HepG2 (cell line): ENCODE measurements around the gene SLC2A5. TPM values are rescaled to one million over a fixed set of nuclear protein-coding genes. Genes with fewer than 3 reads are reported as not detected.

Source experiments
- BRCA1 ChIP-seq: sonication (generic); formaldehyde crosslinking; IDR thresholded peaks from 2 replicates; pipeline ENCODE4 v1.4.0; 2020; ENCODE audit warnings: missing genetic modification reagents
- ELF4 ChIP-seq: sonication (generic); formaldehyde crosslinking; IDR thresholded peaks from 2 replicates; pipeline ENCODE4 v1.5.0; 2020; ENCODE audit warnings: missing genetic modification reagents, mild to moderate bottlenecking, moderate library complexity, borderline replicate concordance
- GLI4 ChIP-seq: sonication (generic); formaldehyde crosslinking; IDR thresholded peaks from 2 replicates; pipeline ENCODE4 v1.5.1; 2020; ENCODE audit warnings: missing genetic modification reagents, mild to moderate bottlenecking, moderate library complexity, borderline replicate concordance
- MBD4 ChIP-seq: IDR thresholded peaks from 2 replicates; pipeline ENCODE4 v1.6.1; 2012; ENCODE audit warnings: low read length, inconsistent platforms, borderline replicate concordance
- NFIC ChIP-seq: IDR thresholded peaks from 2 replicates; pipeline ENCODE4 v1.6.1; 2012; ENCODE audit warnings: mild to moderate bottlenecking, low read length, inconsistent platforms
- PAX8 ChIP-seq: sonication (generic); formaldehyde crosslinking; IDR thresholded peaks from 2 replicates; pipeline ENCODE4 v1.8.0; 2022; ENCODE audit warnings: mild to moderate bottlenecking, missing genetic modification reagents, borderline replicate concordance
- SIX4 ChIP-seq: sonication (generic); formaldehyde crosslinking; IDR thresholded peaks from 2 replicates; pipeline ENCODE4 v1.4.0; 2020; ENCODE audit warnings: missing genetic modification reagents
- TBX3 ChIP-seq: fragments of 450-650 bp; IDR thresholded peaks from 2 replicates; pipeline ENCODE4 v1.6.1; 2017; ENCODE audit warnings: antibody characterized with exemption, mild to moderate bottlenecking, inconsistent platforms, borderline replicate concordance
- ZBTB20 ChIP-seq: sonication (generic); formaldehyde crosslinking; IDR thresholded peaks from 2 replicates; pipeline ENCODE4 v1.8.1; 2023; ENCODE audit warnings: missing genetic modification reagents, low read depth, mild to moderate bottlenecking, borderline replicate concordance
- ZKSCAN5 ChIP-seq: sonication (generic); formaldehyde crosslinking; IDR thresholded peaks from 2 replicates; pipeline ENCODE4 v1.5.1; 2020; ENCODE audit warnings: mild to moderate bottlenecking, missing genetic modification reagents
- ZKSCAN8 ChIP-seq: IDR thresholded peaks from 2 replicates; pipeline ENCODE4 v1.6.1; 2016; ENCODE audit warnings: borderline replicate concordance, missing genetic modification reagents, missing compliant biosample characterization
- polyA plus RNA-seq, 8 experiments: library from polyadenylated mRNA; depleted of rRNA in 3 of 8; stranded (reverse) in 7 of 8; unstranded in 1 of 8; fragments of >200 nt; fragmentation: Illumina TruSeq in 4 of 8; extraction: Trizol in 4 of 8; gene quantifications; 2 replicates each; pipeline versions ENCODE4 v1.2.1 to v1.2.3, GENCODE V29; 2011 to 2016; ENCODE audit warnings: low read depth in 4 of 8, missing spikeins in 1 of 8, mixed read lengths in 1 of 8; ENCODE audit not compliant: insufficient read depth in 1 of 8
- total RNA-seq, 5 experiments: library from RNA; depleted of rRNA; stranded (reverse); fragments of >200 nt; fragmentation: Illumina TruSeq; extraction: Trizol; gene quantifications; 2 replicates each; pipeline ENCODE4 v1.2.3, GENCODE V29; 2016; ENCODE audit warnings: low read depth in 1 of 5
- TF ChIP-seq, protein P1 (sequence below): sonication (generic); formaldehyde crosslinking; IDR thresholded peaks from 2 replicates; pipeline ENCODE4 v1.4.0; 2020; ENCODE audit warnings: mild to moderate bottlenecking, low read depth, missing genetic modification reagents
- TF ChIP-seq, protein P2 (sequence below): sonication (generic); formaldehyde crosslinking; IDR thresholded peaks from 2 replicates; pipeline ENCODE4 v1.8.0; 2022; ENCODE audit warnings: low read depth, missing genetic modification reagents
- TF ChIP-seq, protein P3 (sequence below): sonication (generic); formaldehyde crosslinking; IDR thresholded peaks from 2 replicates; pipeline ENCODE4; 2020; ENCODE audit warnings: missing genetic modification reagents, mild to moderate bottlenecking, borderline replicate concordance
- TF ChIP-seq, protein P4 (sequence below): sonication (generic); formaldehyde crosslinking; IDR thresholded peaks from 2 replicates; pipeline ENCODE4 v1.9.0; 2021; ENCODE audit warnings: missing genetic modification reagents, borderline replicate concordance
- TF ChIP-seq, protein P5 (sequence below): sonication (generic); formaldehyde crosslinking; IDR thresholded peaks from 2 replicates; pipeline ENCODE4 v1.4.0; 2020; ENCODE audit warnings: mild to moderate bottlenecking, missing genetic modification reagents, borderline replicate concordance

Gene SLC2A5
- total and polyA plus RNA-seq, 2 of the 13 experiments (the other 11 are each of a cell fraction or from before 2014, with no cell fraction given): 0.04 to 0.54 TPM

DNA sequence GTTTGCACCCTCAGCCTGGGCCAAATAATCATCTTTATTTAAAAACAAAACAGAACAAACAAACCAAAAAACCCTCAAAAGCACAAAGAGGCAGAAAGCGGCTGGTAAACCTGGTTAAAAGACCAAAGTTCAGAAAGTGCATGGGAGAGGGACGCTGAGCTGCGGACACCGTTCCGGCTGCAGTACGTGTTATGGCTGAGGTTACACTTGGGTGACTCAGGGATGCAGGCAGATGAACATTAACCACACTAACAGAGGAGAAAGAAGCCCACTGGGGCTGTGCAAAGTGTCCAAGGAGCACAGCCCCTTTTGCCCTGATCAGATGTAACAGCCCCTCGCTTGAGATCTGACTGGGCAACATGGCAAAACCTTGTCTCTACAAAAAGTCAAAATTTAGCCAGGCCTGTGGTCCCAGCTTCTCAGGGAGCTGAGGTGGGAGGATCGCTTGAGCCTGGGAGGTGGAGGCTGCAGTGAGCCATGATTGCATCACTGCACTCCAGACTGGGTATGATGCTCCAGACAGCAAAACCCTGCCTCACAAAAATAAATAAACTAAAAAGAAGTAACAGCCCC lies 31.1 kb upstream of the SLC2A5 start (continued):
- no peak for TF ChIP-seq GLI4 (CRISPR knock-in tag)
- TF ChIP-seq, protein P1, sequence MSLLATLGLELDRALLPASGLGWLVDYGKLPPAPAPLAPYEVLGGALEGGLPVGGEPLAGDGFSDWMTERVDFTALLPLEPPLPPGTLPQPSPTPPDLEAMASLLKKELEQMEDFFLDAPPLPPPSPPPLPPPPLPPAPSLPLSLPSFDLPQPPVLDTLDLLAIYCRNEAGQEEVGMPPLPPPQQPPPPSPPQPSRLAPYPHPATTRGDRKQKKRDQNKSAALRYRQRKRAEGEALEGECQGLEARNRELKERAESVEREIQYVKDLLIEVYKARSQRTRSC (CRISPR knock-in tag): no peak
- no peak for TF ChIP-seq BRCA1
- TF ChIP-seq ZKSCAN8: 0 out of 2 replicates have a peak, but pooled peaks have one; percentile 32
- TF ChIP-seq, protein P2, sequence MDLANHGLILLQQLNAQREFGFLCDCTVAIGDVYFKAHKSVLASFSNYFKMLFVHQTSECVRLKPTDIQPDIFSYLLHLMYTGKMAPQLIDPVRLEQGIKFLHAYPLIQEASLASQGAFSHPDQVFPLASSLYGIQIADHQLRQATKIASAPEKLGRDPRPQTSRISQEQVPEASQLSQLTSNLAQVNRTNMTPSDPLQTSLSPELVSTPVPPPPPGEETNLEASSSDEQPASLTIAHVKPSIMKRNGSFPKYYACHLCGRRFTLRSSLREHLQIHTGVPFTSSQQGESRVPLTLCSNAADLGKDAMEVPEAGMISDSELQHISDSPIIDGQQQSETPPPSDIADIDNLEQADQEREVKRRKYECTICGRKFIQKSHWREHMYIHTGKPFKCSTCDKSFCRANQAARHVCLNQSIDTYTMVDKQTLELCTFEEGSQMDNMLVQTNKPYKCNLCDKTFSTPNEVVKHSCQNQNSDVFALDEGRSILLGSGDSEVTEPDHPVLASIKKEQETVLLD (CRISPR knock-in tag): no peak
- TF ChIP-seq ELF4 (CRISPR knock-in tag): no peak
- TF ChIP-seq ZKSCAN5 (CRISPR knock-in tag): no peak
- no peak for TF ChIP-seq NFIC
- TF ChIP-seq MBD4: no peak
- TF ChIP-seq, protein P3, sequence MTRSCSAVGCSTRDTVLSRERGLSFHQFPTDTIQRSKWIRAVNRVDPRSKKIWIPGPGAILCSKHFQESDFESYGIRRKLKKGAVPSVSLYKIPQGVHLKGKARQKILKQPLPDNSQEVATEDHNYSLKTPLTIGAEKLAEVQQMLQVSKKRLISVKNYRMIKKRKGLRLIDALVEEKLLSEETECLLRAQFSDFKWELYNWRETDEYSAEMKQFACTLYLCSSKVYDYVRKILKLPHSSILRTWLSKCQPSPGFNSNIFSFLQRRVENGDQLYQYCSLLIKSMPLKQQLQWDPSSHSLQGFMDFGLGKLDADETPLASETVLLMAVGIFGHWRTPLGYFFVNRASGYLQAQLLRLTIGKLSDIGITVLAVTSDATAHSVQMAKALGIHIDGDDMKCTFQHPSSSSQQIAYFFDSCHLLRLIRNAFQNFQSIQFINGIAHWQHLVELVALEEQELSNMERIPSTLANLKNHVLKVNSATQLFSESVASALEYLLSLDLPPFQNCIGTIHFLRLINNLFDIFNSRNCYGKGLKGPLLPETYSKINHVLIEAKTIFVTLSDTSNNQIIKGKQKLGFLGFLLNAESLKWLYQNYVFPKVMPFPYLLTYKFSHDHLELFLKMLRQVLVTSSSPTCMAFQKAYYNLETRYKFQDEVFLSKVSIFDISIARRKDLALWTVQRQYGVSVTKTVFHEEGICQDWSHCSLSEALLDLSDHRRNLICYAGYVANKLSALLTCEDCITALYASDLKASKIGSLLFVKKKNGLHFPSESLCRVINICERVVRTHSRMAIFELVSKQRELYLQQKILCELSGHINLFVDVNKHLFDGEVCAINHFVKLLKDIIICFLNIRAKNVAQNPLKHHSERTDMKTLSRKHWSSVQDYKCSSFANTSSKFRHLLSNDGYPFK (CRISPR knock-in tag): no peak
- TF ChIP-seq ZBTB20 (CRISPR knock-in tag): no peak
- no peak for TF ChIP-seq TBX3
- no peak for TF ChIP-seq SIX4
- TF ChIP-seq PAX8: no peak
- TF ChIP-seq, protein P4, sequence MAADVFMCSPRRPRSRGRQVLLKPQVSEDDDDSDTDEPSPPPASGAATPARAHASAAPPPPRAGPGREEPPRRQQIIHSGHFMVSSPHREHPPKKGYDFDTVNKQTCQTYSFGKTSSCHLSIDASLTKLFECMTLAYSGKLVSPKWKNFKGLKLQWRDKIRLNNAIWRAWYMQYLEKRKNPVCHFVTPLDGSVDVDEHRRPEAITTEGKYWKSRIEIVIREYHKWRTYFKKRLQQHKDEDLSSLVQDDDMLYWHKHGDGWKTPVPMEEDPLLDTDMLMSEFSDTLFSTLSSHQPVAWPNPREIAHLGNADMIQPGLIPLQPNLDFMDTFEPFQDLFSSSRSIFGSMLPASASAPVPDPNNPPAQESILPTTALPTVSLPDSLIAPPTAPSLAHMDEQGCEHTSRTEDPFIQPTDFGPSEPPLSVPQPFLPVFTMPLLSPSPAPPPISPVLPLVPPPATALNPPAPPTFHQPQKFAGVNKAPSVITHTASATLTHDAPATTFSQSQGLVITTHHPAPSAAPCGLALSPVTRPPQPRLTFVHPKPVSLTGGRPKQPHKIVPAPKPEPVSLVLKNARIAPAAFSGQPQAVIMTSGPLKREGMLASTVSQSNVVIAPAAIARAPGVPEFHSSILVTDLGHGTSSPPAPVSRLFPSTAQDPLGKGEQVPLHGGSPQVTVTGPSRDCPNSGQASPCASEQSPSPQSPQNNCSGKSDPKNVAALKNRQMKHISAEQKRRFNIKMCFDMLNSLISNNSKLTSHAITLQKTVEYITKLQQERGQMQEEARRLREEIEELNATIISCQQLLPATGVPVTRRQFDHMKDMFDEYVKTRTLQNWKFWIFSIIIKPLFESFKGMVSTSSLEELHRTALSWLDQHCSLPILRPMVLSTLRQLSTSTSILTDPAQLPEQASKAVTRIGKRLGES (CRISPR knock-in tag): no peak
- TF ChIP-seq, protein P5, sequence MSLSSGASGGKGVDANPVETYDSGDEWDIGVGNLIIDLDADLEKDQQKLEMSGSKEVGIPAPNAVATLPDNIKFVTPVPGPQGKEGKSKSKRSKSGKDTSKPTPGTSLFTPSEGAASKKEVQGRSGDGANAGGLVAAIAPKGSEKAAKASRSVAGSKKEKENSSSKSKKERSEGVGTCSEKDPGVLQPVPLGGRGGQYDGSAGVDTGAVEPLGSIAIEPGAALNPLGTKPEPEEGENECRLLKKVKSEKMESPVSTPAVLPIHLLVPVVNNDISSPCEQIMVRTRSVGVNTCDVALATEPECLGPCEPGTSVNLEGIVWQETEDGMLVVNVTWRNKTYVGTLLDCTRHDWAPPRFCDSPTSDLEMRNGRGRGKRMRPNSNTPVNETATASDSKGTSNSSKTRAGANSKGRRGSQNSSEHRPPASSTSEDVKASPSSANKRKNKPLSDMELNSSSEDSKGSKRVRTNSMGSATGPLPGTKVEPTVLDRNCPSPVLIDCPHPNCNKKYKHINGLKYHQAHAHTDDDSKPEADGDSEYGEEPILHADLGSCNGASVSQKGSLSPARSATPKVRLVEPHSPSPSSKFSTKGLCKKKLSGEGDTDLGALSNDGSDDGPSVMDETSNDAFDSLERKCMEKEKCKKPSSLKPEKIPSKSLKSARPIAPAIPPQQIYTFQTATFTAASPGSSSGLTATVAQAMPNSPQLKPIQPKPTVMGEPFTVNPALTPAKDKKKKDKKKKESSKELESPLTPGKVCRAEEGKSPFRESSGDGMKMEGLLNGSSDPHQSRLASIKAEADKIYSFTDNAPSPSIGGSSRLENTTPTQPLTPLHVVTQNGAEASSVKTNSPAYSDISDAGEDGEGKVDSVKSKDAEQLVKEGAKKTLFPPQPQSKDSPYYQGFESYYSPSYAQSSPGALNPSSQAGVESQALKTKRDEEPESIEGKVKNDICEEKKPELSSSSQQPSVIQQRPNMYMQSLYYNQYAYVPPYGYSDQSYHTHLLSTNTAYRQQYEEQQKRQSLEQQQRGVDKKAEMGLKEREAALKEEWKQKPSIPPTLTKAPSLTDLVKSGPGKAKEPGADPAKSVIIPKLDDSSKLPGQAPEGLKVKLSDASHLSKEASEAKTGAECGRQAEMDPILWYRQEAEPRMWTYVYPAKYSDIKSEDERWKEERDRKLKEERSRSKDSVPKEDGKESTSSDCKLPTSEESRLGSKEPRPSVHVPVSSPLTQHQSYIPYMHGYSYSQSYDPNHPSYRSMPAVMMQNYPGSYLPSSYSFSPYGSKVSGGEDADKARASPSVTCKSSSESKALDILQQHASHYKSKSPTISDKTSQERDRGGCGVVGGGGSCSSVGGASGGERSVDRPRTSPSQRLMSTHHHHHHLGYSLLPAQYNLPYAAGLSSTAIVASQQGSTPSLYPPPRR (CRISPR knock-in tag): 0 out of 2 replicates have a peak, but pooled peaks have one; percentile 53
